NB4 (cell line): ENCODE results near the gene NTNG1.

Source experiments
- DNase-seq: peaks from one replicate; pipeline ENCODE4 v3.0.0; 2010; ENCODE audit warnings: low read depth
- H3K4me3 ChIP-seq: one replicate; pipeline ENCODE4 v1.5.1; 2011; ENCODE audit warnings: mild to moderate bottlenecking, low read depth, low read length, moderate library complexity
- CTCF ChIP-seq: IDR thresholded peaks from one replicate; pipeline ENCODE4 v1.5.1; 2012; ENCODE audit warnings: low read depth, low read length
- MAX ChIP-seq: IDR thresholded peaks from 2 replicates; pipeline ENCODE4 v1.6.1; 2011; ENCODE audit warnings: low read depth, low read length
- MYC ChIP-seq: IDR thresholded peaks from 2 replicates; pipeline ENCODE4 v1.6.1; 2011; ENCODE audit warnings: low read depth, low read length
- POLR2A ChIP-seq: IDR thresholded peaks from 2 replicates; pipeline ENCODE4 v1.6.1; 2011; ENCODE audit warnings: mild to moderate bottlenecking; ENCODE audit not compliant: insufficient read length; ENCODE audit errors: extremely low read depth

Gene NTNG1

GRCh38 chr1:107433635-107434360 lies 293.0 kb downstream of the NTNG1 start:
- no peak overlapping the region for H3K4me3 ChIP-seq
- no peak for DNase-seq
- TF ChIP-seq MYC = no peak
- no peak for TF ChIP-seq POLR2A
- no peak for TF ChIP-seq CTCF
- no peak for TF ChIP-seq MAX

GRCh38 chr1:107434361-107434693 lies 293.5 kb downstream of the NTNG1 start:
- H3K4me3 ChIP-seq = no peak overlapping the region
- TF ChIP-seq POLR2A = no peak
- TF ChIP-seq MYC = no peak
- DNase-seq = no peak

GRCh38 chr1:107436552-107437241 lies 295.9 kb downstream of the NTNG1 start:
- TF ChIP-seq MAX (no peak), MYC (no peak), POLR2A (no peak)
- DNase-seq = no peak
- H3K4me3 ChIP-seq = no peak overlapping the region

- DNase-seq = no peak
- TF ChIP-seq POLR2A = no peak
- TF ChIP-seq CTCF = no peak
- TF ChIP-seq MAX = no peak
- TF ChIP-seq MYC = no peak
- H3K4me3 ChIP-seq = no peak overlapping the region
Measured at GRCh38 chr1:107439567-107439966, 298.7 kb downstream of the NTNG1 start.

- TF ChIP-seq CTCF = no peak
- no peak for TF ChIP-seq POLR2A
- TF ChIP-seq MYC = no peak
- TF ChIP-seq MAX = no peak
- no peak for DNase-seq
- no peak overlapping the region for H3K4me3 ChIP-seq
Measured at GRCh38 chr1:107442551-107442950, 301.7 kb downstream of the NTNG1 start.

- H3K4me3 ChIP-seq = no peak overlapping the region
- DNase-seq = no peak
- TF ChIP-seq CTCF (no peak), MYC (no peak), POLR2A (no peak), MAX (no peak)
Measured at GRCh38 chr1:107443027-107443426, 302.2 kb downstream of the NTNG1 start.
